H1 (cell line): Measurements from ENCODE around the gene MOGAT2. TPM values are rescaled to one million over a fixed set of nuclear protein-coding genes. Genes with fewer than 3 reads are reported as not detected.

ENCODE experiments used
- CTCF ChIA-PET: fragments of 300-600 bp; sonication (Branson Sonifier 250); formaldehyde crosslinking; loops from one replicate; lab custom pipeline; 2021; ENCODE audit not compliant: partially characterized antibody; lab: Charles Lee
- POLR2A ChIA-PET: fragments of 300-600 bp; sonication (Branson Sonifier 250); formaldehyde crosslinking; loops from one replicate; lab custom pipeline; 2021; ENCODE audit warnings: inconsistent platforms; ENCODE audit not compliant: partially characterized antibody; lab: Charles Lee
- DNase-seq, 2 experiments: peaks; one replicate each; pipeline versions ENCODE4 v3.0.0 to v3.0.0-alpha.2; 2010 to 2022; ENCODE audit warnings: low spot score in 2 of 2, low read depth in 1 of 2, mixed read lengths in 1 of 2
- FAIRE-seq: peaks from 2 replicates; lab custom pipeline; 2011; peaks lifted over from hg19 to GRCh38; lab: Jason Lieb, UNC
- H2AFZ ChIP-seq: 2 replicates; pipeline ENCODE4 v1.8.1; 2012; ENCODE audit warnings: low read length, inconsistent platforms
- H2AK5ac ChIP-seq: 2 replicates; pipeline ENCODE4 v1.6.1; 2013; ENCODE audit warnings: low read depth, low read length
- H2BK120ac ChIP-seq: replicated peaks from 2 replicates; pipeline ENCODE3; 2013; ENCODE audit warnings: low read depth, low read length, inconsistent platforms
- H2BK12ac ChIP-seq: 2 replicates; pipeline ENCODE4 v1.6.1; 2013; ENCODE audit warnings: low read depth, low read length
- H2BK15ac ChIP-seq: 2 replicates; pipeline ENCODE4 v1.6.1; 2013; ENCODE audit warnings: low read length
- H2BK20ac ChIP-seq: 2 replicates; pipeline ENCODE4 v1.6.1; 2013; ENCODE audit warnings: low read length
- H2BK5ac ChIP-seq: 2 replicates; pipeline ENCODE4 v1.6.1; 2013; ENCODE audit warnings: low read depth, low read length
- H3K14ac ChIP-seq: 2 replicates; pipeline ENCODE4 v1.6.1; 2013; ENCODE audit warnings: inconsistent platforms; ENCODE audit not compliant: insufficient read length
- H3K18ac ChIP-seq: 2 replicates; pipeline ENCODE4 v1.6.1; 2013; ENCODE audit warnings: low read length; ENCODE audit errors: extremely low read depth
- H3K23ac ChIP-seq: 2 replicates; pipeline ENCODE4 v1.6.1; 2013; ENCODE audit warnings: inconsistent platforms; ENCODE audit not compliant: insufficient read length
- H3K23me2 ChIP-seq: 2 replicates; pipeline ENCODE4 v1.6.1; 2013; ENCODE audit warnings: low read depth, low read length
- H3K27ac ChIP-seq: 2 replicates; pipeline ENCODE4 v1.6.1; 2011; ENCODE audit warnings: low read depth, low read length, inconsistent platforms
- H3K27me3 ChIP-seq, 4 experiments: replicated peaks in 1 of 4; 1 replicate in 1 of 4; 2 replicates in 3 of 4; pipeline versions ENCODE4 v1.6.1 to v1.8.1; 2011 to 2013; ENCODE audit warnings: low read length in 3 of 4, mild to moderate bottlenecking in 3 of 4, inconsistent platforms in 2 of 4, mixed read lengths in 2 of 4, moderate library complexity in 1 of 4; ENCODE audit not compliant: control insufficient read depth in 3 of 4, insufficient read depth in 3 of 4; ENCODE audit errors: extremely low read depth in 1 of 4
- H3K36me3 ChIP-seq, 4 experiments: 2 replicates each; pipeline versions ENCODE4 v1.6.1 to v1.8.1; 2011 to 2013; ENCODE audit warnings: mild to moderate bottlenecking in 4 of 4, low read length in 3 of 4, moderate library complexity in 2 of 4, control low read depth in 1 of 4, inconsistent platforms in 1 of 4; ENCODE audit not compliant: insufficient read depth in 4 of 4, control insufficient read depth in 2 of 4
- H3K4ac ChIP-seq: replicated peaks from 2 replicates; pipeline ENCODE3; 2013; ENCODE audit warnings: low read length, low read depth, mixed read lengths, inconsistent platforms; ENCODE audit not compliant: insufficient read length
- H3K4me1 ChIP-seq, 4 experiments: replicated peaks in 1 of 4; 1 replicate in 1 of 4; 2 replicates in 3 of 4; pipeline versions ENCODE4 v1.6.1 to v1.8.1; 2011 to 2013; ENCODE audit warnings: low read length in 3 of 4, inconsistent platforms in 2 of 4, mixed read lengths in 1 of 4; ENCODE audit not compliant: insufficient read depth in 4 of 4, control insufficient read depth in 3 of 4
- H3K4me2 ChIP-seq, 2 experiments: 2 replicates each; pipeline versions ENCODE4 v1.6.1 to v1.8.1; 2011 to 2013; ENCODE audit warnings: low read depth in 2 of 2, low read length in 2 of 2, control low read depth in 1 of 2, inconsistent platforms in 1 of 2, mild to moderate bottlenecking in 1 of 2; ENCODE audit not compliant: insufficient read depth in 1 of 2
- H3K4me3 ChIP-seq, 4 experiments: fragments of 200-600, 300-600 bp in 1 of 4; sonication (generic), shearing (Covaris generic), sonication (Bioruptor Twin) in 1 of 4; 2 replicates each; pipeline versions ENCODE4 v1.5.1 to v1.8.1; 2011 to 2016; ENCODE audit warnings: low read length in 4 of 4, low read depth in 3 of 4, control low read depth in 2 of 4, inconsistent platforms in 2 of 4, mild to moderate bottlenecking in 2 of 4, mixed read lengths in 1 of 4, moderate library complexity in 1 of 4; ENCODE audit not compliant: insufficient read depth in 2 of 4; ENCODE audit errors: extremely low read depth in 1 of 4
- H3K56ac ChIP-seq: replicated peaks from 2 replicates; pipeline ENCODE3; 2013; ENCODE audit warnings: low read depth, mild to moderate bottlenecking, mixed read lengths, low read length, inconsistent platforms; ENCODE audit not compliant: insufficient read length
- H3K79me1 ChIP-seq: 2 replicates; pipeline ENCODE4 v1.6.1; 2013; ENCODE audit warnings: low read depth, low read length, control low read depth
- H3K79me2 ChIP-seq, 2 experiments: 2 replicates each; pipeline versions ENCODE4 v1.6.1 to v1.8.1; 2012 to 2013; ENCODE audit warnings: low read length in 2 of 2, mild to moderate bottlenecking in 2 of 2, inconsistent platforms in 1 of 2; ENCODE audit not compliant: insufficient read depth in 2 of 2, control insufficient read depth in 1 of 2
- H3K9ac ChIP-seq, 4 experiments: replicated peaks in 1 of 4; 1 replicate in 1 of 4; 2 replicates in 3 of 4; pipeline versions ENCODE4 v1.6.1 to v1.8.1; 2011 to 2013; ENCODE audit warnings: low read depth in 3 of 4, low read length in 3 of 4, control low read depth in 2 of 4, mild to moderate bottlenecking in 2 of 4, moderate library complexity in 2 of 4, inconsistent platforms in 1 of 4; ENCODE audit errors: extremely low read depth in 1 of 4
- H3K9me3 ChIP-seq, 2 experiments: 2 replicates each; pipeline versions ENCODE4 v1.6.1 to v1.8.1; 2012 to 2013; ENCODE audit warnings: mild to moderate bottlenecking in 2 of 2, moderate library complexity in 2 of 2, control low read depth in 1 of 2, inconsistent platforms in 1 of 2, low read depth in 1 of 2, low read length in 1 of 2, mixed read lengths in 1 of 2; ENCODE audit not compliant: insufficient read depth in 2 of 2
- H4K20me1 ChIP-seq, 2 experiments: replicated peaks in 1 of 2; 2 replicates each; pipeline versions ENCODE3 to v1.8.1; 2011 to 2013; ENCODE audit warnings: inconsistent platforms in 2 of 2, low read length in 2 of 2, mild to moderate bottlenecking in 1 of 2; ENCODE audit not compliant: insufficient read depth in 2 of 2, control insufficient read depth in 1 of 2
- H4K5ac ChIP-seq: 2 replicates; pipeline ENCODE4 v1.6.1; 2013; ENCODE audit warnings: low read length, low read depth, mixed read lengths, inconsistent platforms; ENCODE audit not compliant: insufficient read length
- H4K8ac ChIP-seq: 2 replicates; pipeline ENCODE4 v1.8.0; 2013; ENCODE audit warnings: mild to moderate bottlenecking, moderate library complexity, low read length, inconsistent platforms; ENCODE audit not compliant: insufficient read depth; ENCODE audit errors: extremely low read depth
- H4K91ac ChIP-seq: replicated peaks from 2 replicates; pipeline ENCODE3; 2013; ENCODE audit warnings: low read length, mixed read lengths, inconsistent platforms; ENCODE audit not compliant: insufficient read length
- ASH2L ChIP-seq: fragments of 200-600, 300-600 bp; sonication (generic); IDR thresholded peaks from one replicate; pipeline ENCODE4 v1.7.1; 2017; ENCODE audit warnings: low read length
- EZH2 ChIP-seq: fragments of 200-600 bp; sonication (generic); IDR thresholded peaks from 2 replicates; pipeline ENCODE4 v1.7.1; 2012; ENCODE audit warnings: low read depth, mild to moderate bottlenecking, moderate library complexity, low read length, inconsistent platforms; ENCODE audit not compliant: severe bottlenecking
- GABPA ChIP-seq: IDR thresholded peaks from 2 replicates; pipeline ENCODE4 v1.6.1; 2011; ENCODE audit warnings: mild to moderate bottlenecking, low read length, moderate library complexity, borderline replicate concordance; ENCODE audit not compliant: insufficient read depth
- HDAC6 ChIP-seq: IDR thresholded peaks from one replicate; pipeline ENCODE4 v1.7.1; 2012; ENCODE audit warnings: low read depth, mild to moderate bottlenecking, inconsistent platforms, low read length, moderate library complexity
- JUN ChIP-seq: IDR thresholded peaks from 2 replicates; pipeline ENCODE4 v1.6.1; 2011; ENCODE audit warnings: low read depth, mild to moderate bottlenecking, improper control_type of control experiment, low read length
- POLR2AphosphoS5 ChIP-seq: IDR thresholded peaks from 2 replicates; pipeline ENCODE4 v1.6.1; 2011; ENCODE audit warnings: low read depth, low read length
- POU5F1 ChIP-seq: IDR thresholded peaks from 2 replicates; pipeline ENCODE4 v1.6.1; 2011; ENCODE audit warnings: low read depth, mild to moderate bottlenecking, low read length, moderate library complexity
- RBBP5 ChIP-seq: IDR thresholded peaks from 2 replicates; pipeline ENCODE4 v1.7.1; 2012; ENCODE audit warnings: low read depth, mild to moderate bottlenecking, inconsistent platforms, low read length, moderate library complexity, borderline replicate concordance
- SIRT6 ChIP-seq: IDR thresholded peaks from one replicate; pipeline ENCODE4 v1.7.1; 2012; ENCODE audit warnings: low read length, inconsistent platforms
- SP1 ChIP-seq: IDR thresholded peaks from 2 replicates; pipeline ENCODE4 v1.6.1; 2011; ENCODE audit warnings: low read depth, low read length
- SUZ12 ChIP-seq: fragments of 200-600 bp; sonication (generic); IDR thresholded peaks from 2 replicates; pipeline ENCODE4 v1.6.1; 2012; ENCODE audit warnings: mild to moderate bottlenecking, inconsistent platforms, low read length, moderate library complexity, mixed read lengths
- USF2 ChIP-seq: IDR thresholded peaks from 2 replicates; pipeline ENCODE4 v1.6.1; 2011; ENCODE audit warnings: low read length, improper control_type of control experiment
- WGBS, 2 experiments: shearing (Covaris generic) in 1 of 2; methylation state at CpG; one replicate each; pipeline versions ENCODE4 v1.1.6 to v1.1.7; 2013 to 2015; ENCODE audit warnings: low lambda C conversion rate in 2 of 2, mixed read lengths in 2 of 2, inconsistent platforms in 1 of 2, low coverage in 1 of 2, missing lambda C conversion rate in 1 of 2; ENCODE audit not compliant: insufficient replicate concordance in 2 of 2, insufficient coverage in 1 of 2, insufficient read length in 1 of 2; ENCODE audit errors: extremely low coverage in 1 of 2, missing lambda C conversion rate in 1 of 2; 5-methylcytosine and 5-hydroxymethylcytosine counted together
- polyA plus RNA-seq, 7 experiments: library from polyadenylated mRNA; depleted of rRNA in 3 of 7; stranded (reverse) in 5 of 7; unstranded in 2 of 7; fragments of >200 nt in 5 of 7; fragments of 200-250 nt in 2 of 7; gene quantifications; 1 replicate in 5 of 7; 2 replicates in 1 of 7; 4 replicates in 1 of 7; pipeline versions ENCODE4 v1.2.1 to v1.2.3, GENCODE V29; 2011 to 2013; ENCODE audit warnings: missing spikeins in 2 of 7, mixed read lengths in 2 of 7
- total RNA-seq: library from RNA; stranded (reverse); fragmentation: NEBNext Ultra II Directional; extraction: Animal tissue kit (Norgen Biotek cat#: 25700); gene quantifications from 2 replicates; pipeline ENCODE4 v1.2.1, GENCODE V29; 2021

Gene MOGAT2
- total and polyA plus RNA-seq, 2 of the 8 experiments (the other 6 are each of a cell fraction or from before 2014, with no cell fraction given), result not detected

- Histone ChIP-seq H2BK120ac (no peak overlapping the region), H2AFZ (no peak overlapping the region), H3K23ac (no peak overlapping the region), H2BK12ac (no peak overlapping the region), H3K9ac (no peak overlapping the region), H3K4ac (no peak overlapping the region), H4K8ac (no peak overlapping the region), H4K5ac (no peak overlapping the region), H3K4me1 (peaks cover 0 to 16% (median 13%) of the 10 kb centered on the region in 4 experiments; a peak in 6 of 7 replicates), H2BK20ac (no peak overlapping the region), H3K36me3 (no peaks in the 10 kb centered on the region), H4K20me1 (no peaks in the 10 kb centered on the region), H3K79me1 (no peaks in the 10 kb centered on the region), H3K4me3 (no peak overlapping the region), H3K27me3 (peaks cover 7 to 25% (median 19%) of the 10 kb centered on the region in 4 experiments), H3K56ac (no peak overlapping the region), H2BK15ac (no peak overlapping the region), H3K14ac (no peak overlapping the region), H2AK5ac (no peak overlapping the region), H3K23me2 (peaks cover 5% of the 10 kb centered on the region; the same call in 1 of the 2 replicates), H3K4me2 (no peak overlapping the region), H3K18ac (no peak overlapping the region), H3K79me2 (no peaks in the 10 kb centered on the region), H3K27ac (no peak overlapping the region), H3K9me3 (no peaks in the 10 kb centered on the region), H4K91ac (no peak overlapping the region), H2BK5ac (no peak overlapping the region)
- DNase-seq, result no peak
- ChIA-PET CTCF (interaction anchor here (1.0 to 2.5 kb wide), 6 partner anchors 15 to 537 kb away, joined by 3 to 9 read pairs (median 4); no protein-coding TSS in a partner anchor), POLR2A (interaction anchor here (0.6 to 1.5 kb wide), 2 partner anchors 15 to 95 kb away, joined by 3 read pairs; no protein-coding TSS in a partner anchor)
- FAIRE-seq, result no peak
- 88% methylated on average over 5 of the region's 5 CpGs; no CpG with 5 or more reads in 1 of the 2 experiments for WGBS, 2 experiments
- TF ChIP-seq GABPA (no peak), POU5F1 (no peak), HDAC6 (no peak), RBBP5 (no peak), USF2 (no peak), ASH2L (no peak), SIRT6 (no peak), JUN (no peak), EZH2 (no peak), SP1 (no peak), POLR2AphosphoS5 (no peak), SUZ12 (no peak)
These were observed 56.1 kb downstream of the MOGAT2 start for GRCh38 chr11:75773595-75774353.
